GM12872 (cell line): Measurements from ENCODE around the gene WWC1.

Source experiments
- TF ChIP-seq, protein P1 (sequence below): IDR thresholded peaks from 3 replicates; pipeline ENCODE4 v1.5.1; 2011; ENCODE audit warnings: low read depth, mild to moderate bottlenecking, low read length, moderate library complexity; ENCODE audit not compliant: insufficient read depth

Gene WWC1

GRCh38 chr5:168319774-168320173 is 28.3 kb downstream of the WWC1 start:
- TF ChIP-seq, protein P1, sequence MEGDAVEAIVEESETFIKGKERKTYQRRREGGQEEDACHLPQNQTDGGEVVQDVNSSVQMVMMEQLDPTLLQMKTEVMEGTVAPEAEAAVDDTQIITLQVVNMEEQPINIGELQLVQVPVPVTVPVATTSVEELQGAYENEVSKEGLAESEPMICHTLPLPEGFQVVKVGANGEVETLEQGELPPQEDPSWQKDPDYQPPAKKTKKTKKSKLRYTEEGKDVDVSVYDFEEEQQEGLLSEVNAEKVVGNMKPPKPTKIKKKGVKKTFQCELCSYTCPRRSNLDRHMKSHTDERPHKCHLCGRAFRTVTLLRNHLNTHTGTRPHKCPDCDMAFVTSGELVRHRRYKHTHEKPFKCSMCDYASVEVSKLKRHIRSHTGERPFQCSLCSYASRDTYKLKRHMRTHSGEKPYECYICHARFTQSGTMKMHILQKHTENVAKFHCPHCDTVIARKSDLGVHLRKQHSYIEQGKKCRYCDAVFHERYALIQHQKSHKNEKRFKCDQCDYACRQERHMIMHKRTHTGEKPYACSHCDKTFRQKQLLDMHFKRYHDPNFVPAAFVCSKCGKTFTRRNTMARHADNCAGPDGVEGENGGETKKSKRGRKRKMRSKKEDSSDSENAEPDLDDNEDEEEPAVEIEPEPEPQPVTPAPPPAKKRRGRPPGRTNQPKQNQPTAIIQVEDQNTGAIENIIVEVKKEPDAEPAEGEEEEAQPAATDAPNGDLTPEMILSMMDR: no peak

DNA sequence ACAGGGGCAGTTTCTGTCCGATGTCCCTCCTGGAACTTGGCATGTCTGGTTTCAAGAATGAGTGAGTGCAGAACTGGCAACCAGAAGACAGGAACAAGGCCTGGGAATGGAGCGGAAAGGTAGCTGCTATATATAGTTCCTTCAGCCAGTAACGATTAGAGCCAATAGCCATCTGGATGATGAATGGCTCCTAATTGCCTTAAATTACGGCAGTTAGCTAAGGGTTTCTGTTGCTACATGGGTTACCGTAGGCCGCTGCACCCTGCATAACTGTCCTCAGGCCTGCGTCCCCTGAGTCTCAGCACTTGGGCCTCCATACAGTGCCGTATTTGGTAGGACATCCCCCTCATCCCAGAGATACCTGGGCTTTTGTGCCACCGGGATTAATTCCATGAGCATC is 29.4 kb downstream of the WWC1 start:
- TF ChIP-seq, protein P1: no peak

- TF ChIP-seq, protein P1: no peak
Observed at GRCh38 chr5:168324859-168325630, 33.6 kb downstream of the WWC1 start.

DNA sequence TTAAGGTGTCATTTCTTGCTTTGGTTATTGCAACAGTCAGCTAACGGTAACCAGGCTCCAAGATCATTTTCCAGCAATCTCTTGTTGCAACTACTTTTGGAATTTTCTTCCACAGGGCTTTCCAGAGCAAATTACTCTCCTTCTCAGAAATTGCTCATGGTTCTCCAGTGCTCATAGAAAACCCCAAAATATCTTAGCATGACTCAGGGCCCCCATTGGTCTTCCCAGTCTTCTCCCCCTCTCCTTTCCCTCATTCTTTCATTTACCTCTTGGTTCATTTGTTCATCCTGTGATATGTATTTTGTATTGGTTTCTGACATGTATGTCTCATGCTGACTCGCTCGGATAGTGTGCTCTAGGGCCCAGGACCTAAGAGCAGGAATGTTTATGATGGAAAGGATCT is 35.6 kb downstream of the WWC1 start:
- TF ChIP-seq, protein P1: no peak

DNA sequence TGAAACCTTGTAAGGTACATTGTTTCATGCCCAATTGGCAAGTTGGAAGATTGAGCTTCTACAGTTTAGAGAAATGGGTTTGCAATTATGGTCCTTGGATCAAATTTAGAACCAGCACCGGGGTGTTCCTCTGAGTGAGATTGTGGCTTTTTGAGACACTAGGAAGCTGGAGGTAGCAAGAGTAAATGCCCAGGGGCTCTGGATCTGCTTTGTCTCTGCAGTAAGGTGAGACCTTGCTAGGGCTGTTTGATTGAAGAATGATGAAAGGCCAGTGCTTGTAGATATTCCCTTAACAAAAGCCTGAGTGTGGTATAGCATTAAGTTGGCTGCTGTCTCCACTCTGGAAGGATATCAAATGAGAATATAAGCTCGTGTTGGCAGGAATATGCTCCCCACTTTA is 36.0 kb downstream of the WWC1 start:
- TF ChIP-seq, protein P1: no peak

GRCh38 chr5:168327994-168328393 is 36.5 kb downstream of the WWC1 start:
- TF ChIP-seq, protein P1: no peak

- TF ChIP-seq, protein P1: no peak
Observed at GRCh38 chr5:168328814-168329213, 37.4 kb downstream of the WWC1 start.
